ENCODE measurements around the gene DAPP1. TPM values are rescaled to one million over a fixed set of nuclear protein-coding genes. Genes with fewer than 3 reads are reported as not detected.

Gene DAPP1
- total and polyA plus RNA-seq, 2 of the 4 experiments (the other 2 are of a cell fraction): not detected

DNA sequence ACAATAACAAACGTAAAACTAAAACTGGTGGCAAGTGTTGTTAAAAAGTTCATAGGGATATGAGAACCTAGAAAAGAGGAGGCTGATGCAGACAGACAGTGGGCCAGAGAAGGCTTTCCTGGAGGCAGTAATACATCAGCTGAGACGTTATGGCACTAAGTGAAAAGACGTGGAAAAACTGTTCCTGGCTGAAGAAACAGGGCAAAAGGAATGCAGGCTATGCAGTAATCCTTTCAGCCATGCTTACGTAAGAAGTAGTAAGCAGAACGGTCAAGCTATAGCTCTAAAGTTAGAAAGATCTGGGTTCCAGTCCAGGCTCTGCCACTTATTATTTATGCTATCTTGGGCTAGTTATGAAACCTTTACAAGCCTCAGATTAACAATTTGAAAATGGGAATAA is 71.2 kb downstream of the DAPP1 start:
- DNase-seq (peak; percentile 46), ATAC-seq (ENCODE audit: low read depth) (peak; percentile 42; the same call in 1 of the 2 replicates)
- Histone ChIP-seq H2BK15ac (ENCODE audit: low read depth, low read length) (no peak overlapping the region), H3K56ac (ENCODE audit: extremely low read depth, insufficient read depth, low read length) (no peak overlapping the region), H3K79me1 (ENCODE audit: low read depth in 1 of 2, low read length in 2 of 2) (peaks cover 0 to 24% of the 10 kb centered on the region in 2 experiments; a peak in 3 of 4 replicates), H3K4me3 (ENCODE audit: insufficient read depth, low read depth, low read length) (no peak overlapping the region), H3K9me3 (ENCODE audit: control insufficient read depth, insufficient read depth, low read length) (no peaks in the 10 kb centered on the region), H3K4me2 (ENCODE audit: low read depth, low read length) (no peak overlapping the region), H2BK120ac (ENCODE audit: low read depth, low read length) (no peak overlapping the region), H3K9me1 (ENCODE audit: insufficient read depth, low read length) (no peaks in the 10 kb centered on the region), H3K4ac (ENCODE audit: low read depth, low read length) (no peak overlapping the region), H3K9ac (ENCODE audit: low read depth, low read length) (no peak overlapping the region), H3K4me1 (ENCODE audit: control insufficient read depth, insufficient read depth, low read length) (no peaks in the 10 kb centered on the region; the same call in 1 of the 2 replicates), H4K91ac (ENCODE audit: insufficient read depth, low read depth, low read length) (no peak overlapping the region), H4K8ac (ENCODE audit: low read depth in 2 of 2, low read length in 2 of 2) (no peak overlapping the region), H4K5ac (ENCODE audit: low read depth, low read length) (no peak overlapping the region), H2AK9ac (replicated peaks; ENCODE audit: low read depth, low read length, poor library complexity) (no peak overlapping the region), H2BK20ac (ENCODE audit: low read depth, low read length) (no peak overlapping the region), H3K23ac (ENCODE audit: low read depth, low read length) (no peak overlapping the region), H3K18ac (ENCODE audit: low read depth, low read length) (no peak overlapping the region), H2AFZ (replicated peaks; ENCODE audit: low read length, poor library complexity) (no peak overlapping the region), H4K20me1 (ENCODE audit: insufficient read depth, low read length) (peaks cover 4% of the 10 kb centered on the region; the same call in 1 of the 2 replicates), H2AK5ac (ENCODE audit: low read depth, low read length) (no peak overlapping the region), H3K36me3 (ENCODE audit: control insufficient read depth, insufficient read depth, low read length) (peaks cover 6% of the 10 kb centered on the region), H3K14ac (replicated peaks; ENCODE audit: low read depth, low read length) (no peak overlapping the region), H3K27me3 (ENCODE audit: control insufficient read depth, insufficient read depth, low read length) (no peaks in the 10 kb centered on the region), H2BK5ac (ENCODE audit: low read depth, low read length, poor library complexity, severe bottlenecking) (no peak overlapping the region), H3K27ac (ENCODE audit: insufficient read depth, low read length) (no peak overlapping the region)
- CTCF ChIA-PET: no interaction called here
- no TSS peak for BruUV-seq (replicated peaks)
- dilution Hi-C loops (cut with HindIII; ENCODE audit: low sequenced_read_pairs, unreplicated experiment): no loop called here
- TF ChIP-seq SMC3 (IDR thresholded peaks at IDR 0.05; ENCODE audit: low read depth, low read length): no peak
- TF ChIP-seq, protein P1, sequence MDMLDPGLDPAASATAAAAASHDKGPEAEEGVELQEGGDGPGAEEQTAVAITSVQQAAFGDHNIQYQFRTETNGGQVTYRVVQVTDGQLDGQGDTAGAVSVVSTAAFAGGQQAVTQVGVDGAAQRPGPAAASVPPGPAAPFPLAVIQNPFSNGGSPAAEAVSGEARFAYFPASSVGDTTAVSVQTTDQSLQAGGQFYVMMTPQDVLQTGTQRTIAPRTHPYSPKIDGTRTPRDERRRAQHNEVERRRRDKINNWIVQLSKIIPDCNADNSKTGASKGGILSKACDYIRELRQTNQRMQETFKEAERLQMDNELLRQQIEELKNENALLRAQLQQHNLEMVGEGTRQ (IDR thresholded peaks at IDR 0.05; ENCODE audit: low read depth, low read length): no peak
- no peak for TF ChIP-seq RCOR1 (IDR thresholded peaks at IDR 0.05; ENCODE audit: insufficient replicate concordance, low read length)
- no peak for TF ChIP-seq CHD1 (IDR thresholded peaks at IDR 0.05; ENCODE audit: low read depth, low read length)
- no peak for TF ChIP-seq MAFK (IDR thresholded peaks at IDR 0.05; ENCODE audit: low read depth, low read length)
- TF ChIP-seq CEBPB (IDR thresholded peaks at IDR 0.05; ENCODE audit: low read depth, low read length): peak; percentile 49; the same call in 1 of the 2 replicates
- WGBS, 2 experiments (ENCODE audit: extremely low coverage in 2 of 2, insufficient read length in 1 of 2): 7% methylated on average over 2 of the region's 5 CpGs; no CpG with 5 or more reads in 1 of the 2 experiments
- intact Hi-C loops (cut with micrococcal nuclease): loop anchor here (5.0 kb wide), 1 partner anchor 76 kb away; no protein-coding TSS in a partner anchor
- POLR2A ChIA-PET (ENCODE audit: unreplicated experiment): no interaction called here
- in situ Hi-C loops (cut with MboI; ENCODE audit: low sequenced_read_pairs): loop anchor here (10.0 kb wide), 1 partner anchor 323 kb away; the partner anchor contains the start of gene TRMT10A
